Measurements from ENCODE around the gene LIMS3.
"Not testable (repeated sequence)": the region's sequence is repeated elsewhere in the genome, so short reads cannot be mapped to it uniquely, and the experiment has no call there.

LIMS3 gene

DNA sequence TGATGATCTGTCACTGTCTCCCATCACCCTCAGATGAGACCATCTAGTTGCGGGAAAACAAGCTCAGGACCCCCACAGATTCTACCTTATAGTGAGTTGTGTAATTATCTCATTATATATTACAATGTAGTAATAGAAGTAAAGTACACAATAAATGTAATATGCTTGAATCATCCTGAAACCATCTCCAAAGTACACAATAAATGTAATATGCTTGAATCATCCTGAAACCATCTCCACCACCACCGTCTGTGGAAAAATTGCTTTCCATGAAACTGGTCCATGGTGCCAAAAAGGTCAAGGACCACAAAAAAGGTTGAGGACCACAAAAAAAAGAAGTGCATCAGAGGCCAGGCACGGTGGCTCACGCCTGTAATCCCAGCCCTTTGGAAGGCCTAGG, 29.3 kb downstream of the LIMS3 start:
- DNase-seq: not testable (repeated sequence)

DNA sequence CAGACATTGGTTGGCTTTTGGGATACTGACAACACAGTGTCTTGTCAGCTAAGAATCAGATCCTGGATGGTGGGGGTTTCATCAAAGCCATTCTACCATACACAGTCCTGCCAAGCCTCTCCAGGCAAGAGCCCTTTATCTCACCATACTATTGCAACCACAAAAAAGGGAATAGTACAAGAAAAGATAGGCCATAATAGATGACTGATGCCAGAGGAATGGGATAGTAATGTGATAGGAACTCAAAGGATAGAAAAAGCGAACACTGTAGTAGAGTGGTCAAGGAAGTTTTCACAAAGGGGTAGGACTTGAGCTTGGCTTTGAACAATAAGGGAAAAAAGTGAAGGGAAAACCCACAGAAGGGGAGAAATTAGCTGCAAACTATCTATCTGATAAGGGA, 30.7 kb downstream of the LIMS3 start:
- DNase-seq: not testable (repeated sequence)

DNA sequence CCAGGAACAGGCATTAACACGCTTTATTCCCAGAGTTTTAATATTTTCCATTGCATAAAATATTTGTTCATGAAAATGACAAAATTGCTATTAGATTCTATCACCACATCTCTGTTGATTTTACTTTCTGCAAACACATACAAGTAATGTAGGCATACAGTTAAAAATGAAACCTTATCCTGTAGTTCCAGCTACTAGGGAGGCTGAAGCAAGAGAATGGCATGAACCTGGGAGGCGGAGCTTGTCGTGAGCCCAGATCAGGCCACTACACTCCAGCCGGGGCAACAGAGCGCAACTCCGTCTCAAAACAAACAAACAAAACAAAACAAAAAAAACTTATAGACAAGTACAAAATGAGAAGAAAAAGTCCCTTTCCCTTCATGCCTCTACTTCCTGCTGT, 38.0 kb downstream of the LIMS3 start:
- not testable (repeated sequence) for DNase-seq

DNA sequence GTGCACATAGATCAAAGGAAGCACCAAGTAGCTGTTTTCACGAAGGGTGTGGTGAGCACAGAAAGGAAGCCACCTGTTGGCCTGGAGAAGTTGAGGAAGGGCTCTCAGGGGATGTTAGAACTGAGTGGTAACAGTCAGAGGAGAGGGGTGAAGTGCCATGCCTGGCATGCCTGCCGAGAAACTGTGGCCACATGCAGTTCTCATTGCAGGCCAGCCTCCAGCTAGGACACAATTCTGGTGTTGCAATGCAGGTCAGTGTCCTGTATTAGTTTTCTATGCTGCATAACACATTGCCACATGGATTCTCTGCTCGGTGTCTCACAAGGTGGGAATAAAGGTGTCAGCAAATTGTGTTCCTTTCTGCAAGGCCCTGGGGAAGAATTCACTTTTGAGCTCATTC, 46.9 kb downstream of the LIMS3 start:
- not testable (repeated sequence) for DNase-seq

DNA sequence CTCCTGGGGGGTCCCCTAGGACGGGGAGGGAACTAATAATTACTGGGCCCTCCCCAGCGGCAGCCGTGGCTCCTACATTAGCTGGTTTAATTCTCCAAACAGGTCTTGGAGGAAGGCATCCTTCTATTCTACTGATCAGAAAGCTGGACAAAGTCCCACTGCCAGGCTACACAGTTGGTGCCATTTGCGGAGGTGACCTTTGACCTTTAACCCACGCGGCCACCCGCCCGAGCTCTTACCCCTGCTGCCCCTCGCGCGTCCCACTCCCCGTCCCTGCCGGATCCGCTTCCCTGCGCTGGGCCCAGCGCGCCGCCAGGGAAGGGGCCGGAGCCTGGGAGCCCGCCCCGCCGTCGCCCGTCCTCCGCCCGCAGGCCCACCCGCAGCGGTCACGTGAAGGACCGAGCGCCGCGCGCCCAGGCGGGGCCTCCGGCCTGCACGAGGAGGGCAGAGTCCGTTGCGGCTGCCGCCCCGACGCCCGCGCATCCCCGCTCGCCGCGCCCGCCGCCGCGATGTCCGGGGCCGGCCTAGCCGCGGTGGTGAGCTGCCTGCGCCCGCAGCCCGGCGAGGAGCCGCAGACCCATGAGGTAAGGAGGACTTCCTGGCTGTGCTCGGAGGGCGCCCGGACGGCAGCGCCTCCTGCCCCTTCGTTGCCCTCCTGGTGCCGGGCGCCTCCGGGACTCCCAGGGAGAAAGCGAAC, 48.9 kb downstream of the LIMS3 start:
- not testable (repeated sequence) for DNase-seq

DNA sequence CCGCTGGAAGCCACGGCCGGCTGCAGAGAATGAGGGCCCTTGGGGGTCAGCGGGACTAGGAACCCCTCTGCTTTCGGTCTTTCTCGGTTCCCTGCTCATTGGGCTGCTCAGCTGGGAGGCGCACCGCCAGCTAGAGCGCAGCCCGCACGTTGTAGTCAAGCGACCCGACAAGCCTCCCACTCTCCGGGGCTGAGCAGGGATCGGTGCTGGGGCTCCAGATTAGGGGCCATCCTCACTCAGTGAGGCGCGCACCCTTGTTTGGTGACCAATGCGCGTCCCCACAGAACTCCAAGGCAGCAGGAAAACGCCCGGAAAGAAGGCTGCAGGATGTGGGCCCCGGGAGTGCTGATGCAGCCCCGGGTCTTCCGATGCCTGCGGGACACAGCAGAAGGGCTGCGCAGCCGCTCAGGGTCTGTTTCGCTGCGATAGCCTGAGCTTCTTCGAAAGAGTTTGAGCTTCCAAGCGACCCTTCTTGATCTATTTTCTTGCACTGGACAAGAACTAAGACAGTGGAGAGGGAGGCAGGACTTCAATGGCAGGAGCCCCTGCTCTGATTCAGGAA, 49.6 kb downstream of the LIMS3 start:
- DNase-seq: not testable (repeated sequence)

DNA sequence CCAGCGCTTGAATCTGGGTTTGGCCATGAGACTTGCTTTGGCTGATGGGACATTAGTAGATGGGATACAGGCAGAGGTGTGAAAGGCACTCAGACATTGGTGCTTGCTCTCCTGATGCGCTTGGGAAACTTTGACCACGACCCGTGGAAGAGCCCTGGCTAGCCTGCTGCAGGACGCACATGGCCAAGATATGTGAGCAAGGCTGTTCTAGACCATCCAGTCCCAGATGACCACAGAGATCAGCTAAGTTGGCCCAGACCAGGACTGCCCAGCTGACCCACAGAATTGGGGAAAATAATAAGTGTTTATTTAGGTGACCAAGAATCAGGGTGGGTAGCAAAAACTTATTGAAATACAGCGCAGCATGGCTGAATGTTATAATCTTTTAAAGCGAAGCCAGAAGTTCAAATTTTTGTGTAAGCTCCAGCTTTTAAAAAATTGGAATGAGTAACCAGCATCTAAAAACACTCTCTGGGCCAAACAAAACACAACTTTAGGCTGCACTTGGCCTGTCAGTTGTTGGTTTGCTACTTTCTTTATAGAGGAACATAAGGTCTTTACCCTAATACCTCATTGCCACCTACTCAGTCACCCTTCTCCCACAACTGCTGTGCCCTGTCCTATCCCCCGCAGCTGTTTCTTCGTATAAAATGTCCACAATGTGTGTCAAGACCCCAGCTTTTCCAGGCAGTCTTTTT, 51.8 kb downstream of the LIMS3 start:
- DNase-seq: not testable (repeated sequence)

DNA sequence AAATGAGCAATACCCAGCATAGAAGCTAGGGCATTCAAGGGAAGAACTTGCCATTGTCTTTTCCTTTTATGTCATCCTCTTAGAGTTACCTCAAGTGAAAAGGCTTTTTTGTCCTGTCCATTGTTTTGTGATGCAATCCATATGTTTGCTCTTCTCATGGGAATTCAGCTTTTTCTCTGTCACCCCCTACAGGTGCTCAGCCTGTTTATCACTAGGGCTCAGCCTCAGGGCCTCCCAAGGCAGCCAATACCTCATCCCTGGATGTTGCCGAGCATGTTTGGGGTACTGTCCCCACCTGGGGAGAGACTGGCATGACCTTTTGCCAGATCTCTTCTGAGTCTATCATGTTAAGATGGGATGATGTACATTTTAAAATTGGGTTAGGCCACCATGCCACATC, 65.5 kb downstream of the LIMS3 start:
- not testable (repeated sequence) for DNase-seq

DNA sequence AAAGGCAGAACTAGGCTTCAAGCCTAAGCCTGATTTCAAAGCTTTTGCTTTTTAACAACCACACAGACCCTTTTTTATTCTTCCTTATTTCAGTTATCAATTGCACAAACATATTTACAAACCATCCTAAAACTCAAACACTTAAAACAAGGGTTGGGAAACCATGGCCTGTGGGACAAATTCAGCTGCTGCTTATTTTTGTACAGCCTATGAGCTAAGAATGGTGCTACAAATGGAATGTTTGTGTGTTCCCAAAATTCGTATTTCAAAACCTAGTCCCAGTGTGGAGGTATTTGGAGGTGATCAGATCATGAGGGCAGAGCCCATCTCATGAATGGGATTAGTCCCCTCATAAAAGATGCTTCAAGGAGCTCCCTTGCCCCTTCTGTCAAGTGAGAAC, 67.0 kb downstream of the LIMS3 start:
- not testable (repeated sequence) for DNase-seq

DNA sequence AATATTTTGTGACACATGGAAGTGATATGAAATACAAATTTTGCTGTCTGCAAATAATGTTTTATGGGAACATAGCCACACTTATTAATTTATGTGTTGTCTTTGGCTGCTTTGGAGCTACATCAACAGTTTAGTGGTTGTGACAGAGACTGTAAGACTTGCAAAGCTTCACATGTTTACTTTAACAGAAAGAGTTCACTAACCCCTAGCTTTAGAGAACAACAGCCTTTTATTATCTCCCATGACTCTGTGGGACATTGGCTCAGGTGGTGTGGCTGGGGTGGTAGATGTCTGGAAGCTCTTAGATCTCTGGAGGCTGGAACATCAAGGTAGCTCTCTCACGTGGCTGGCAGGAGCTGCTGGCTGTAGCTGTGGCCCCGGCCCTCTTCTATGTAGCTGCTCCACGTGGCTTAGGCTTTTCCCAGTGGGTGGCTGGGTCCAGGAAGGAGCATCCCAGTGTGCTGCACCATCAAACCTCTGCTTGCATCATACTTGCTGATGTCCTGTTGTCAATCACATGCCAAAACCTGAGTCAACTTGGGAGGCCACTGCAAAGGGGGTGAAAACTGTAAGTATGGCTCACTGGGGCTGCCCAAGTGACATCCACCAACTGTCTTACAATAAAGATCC, 67.7 kb downstream of the LIMS3 start:
- not testable (repeated sequence) for DNase-seq

DNA sequence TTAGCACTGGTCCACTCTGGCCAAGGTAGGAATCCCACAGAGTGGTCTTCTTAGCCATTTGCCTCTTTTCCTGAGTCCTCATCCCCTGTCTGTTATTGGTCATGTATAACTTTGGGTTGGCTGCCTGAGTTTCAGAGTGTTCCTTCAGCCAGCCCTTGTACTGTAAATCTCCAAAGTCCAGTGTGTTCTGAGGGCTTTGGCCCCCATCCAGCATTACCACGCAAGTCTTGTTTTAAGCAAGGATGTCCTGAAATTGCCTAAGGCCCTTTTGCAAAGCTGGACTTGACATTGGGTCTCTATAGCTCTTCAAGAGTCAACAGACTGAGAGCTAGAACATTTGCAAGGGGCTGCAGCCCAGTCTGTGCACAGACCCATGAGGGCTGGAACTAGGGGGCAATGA, 68.4 kb downstream of the LIMS3 start:
- DNase-seq: not testable (repeated sequence)

DNA sequence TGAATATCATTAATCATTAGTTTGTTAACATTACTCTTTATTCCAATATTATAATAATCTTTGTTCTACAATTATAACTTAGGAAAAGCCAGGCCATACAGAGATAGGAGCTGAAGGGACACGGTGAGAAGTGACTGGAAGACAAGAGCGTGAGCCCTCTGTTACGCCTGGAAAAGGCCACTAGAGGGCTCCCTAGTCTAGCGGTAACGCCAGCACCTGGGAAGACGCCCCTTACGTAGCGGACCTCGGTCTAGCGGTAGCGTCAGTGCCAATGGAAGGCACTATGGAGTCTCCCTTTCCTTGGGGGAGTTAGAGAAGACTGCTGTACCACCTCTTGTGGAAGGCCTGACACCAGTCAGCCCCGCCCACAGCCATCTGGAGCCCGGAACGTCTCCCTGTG, 71.4 kb downstream of the LIMS3 start:
- not testable (repeated sequence) for DNase-seq

DNA sequence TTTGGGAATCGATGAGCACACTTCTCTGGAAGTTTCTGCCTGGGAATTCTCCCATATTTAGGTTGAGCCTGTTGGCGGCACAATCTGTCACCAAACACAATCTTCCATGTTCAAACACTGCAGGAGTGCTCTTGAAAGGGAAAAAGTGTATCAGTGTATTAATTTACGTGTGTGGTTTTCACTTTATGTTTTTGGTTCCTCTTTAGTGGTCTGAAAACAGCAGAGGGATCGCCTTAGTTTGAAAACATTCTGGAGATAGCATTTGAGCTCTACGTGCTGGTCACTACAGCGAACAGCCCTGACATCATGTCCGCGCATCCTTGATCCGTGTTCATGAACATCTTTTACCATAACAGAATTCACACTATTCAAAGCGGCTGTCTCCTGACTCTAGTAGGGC, 73.2 kb downstream of the LIMS3 start:
- DNase-seq: not testable (repeated sequence)
